Measurements from ENCODE around the gene CNTF.

- no peak for TF ChIP-seq RARB (CRISPR knock-in tag; IDR thresholded peaks at IDR 0.05)
- no peak for TF ChIP-seq ZNF70 (CRISPR knock-in tag; IDR thresholded peaks at IDR 0.05)
- no peak for TF ChIP-seq TCF4 (CRISPR knock-in tag; IDR thresholded peaks at IDR 0.05; ENCODE audit: borderline replicate concordance)
- no peak for TF ChIP-seq ZNF8 (CRISPR knock-in tag; IDR thresholded peaks at IDR 0.05)
- no peak for TF ChIP-seq ZFP3 (CRISPR knock-in tag; IDR thresholded peaks at IDR 0.05)
- no peak for TF ChIP-seq OSR1 (CRISPR knock-in tag; IDR thresholded peaks at IDR 0.05)
- no peak for TF ChIP-seq CREB5 (CRISPR knock-in tag; IDR thresholded peaks at IDR 0.05; ENCODE audit: low read depth)
- TF ChIP-seq PPARA (CRISPR knock-in tag; IDR thresholded peaks at IDR 0.05; ENCODE audit: borderline replicate concordance) = no peak
- no peak for TF ChIP-seq PATZ1 (CRISPR knock-in tag; IDR thresholded peaks at IDR 0.05; ENCODE audit: borderline replicate concordance)
- TF ChIP-seq SNAI2 (CRISPR knock-in tag; IDR thresholded peaks at IDR 0.05) = no peak
- no peak for TF ChIP-seq ZFP30 (CRISPR knock-in tag; IDR thresholded peaks at IDR 0.05)
- TF ChIP-seq ZNF565 (CRISPR knock-in tag; conservative IDR thresholded peaks at IDR 0.05; ENCODE audit: low read depth) = no peak
- TF ChIP-seq CSDC2 (CRISPR knock-in tag; IDR thresholded peaks at IDR 0.05) = no peak
These were observed 52.1 kb downstream of the CNTF start for GRCh38 chr11:58674609-58675008.
